ENCODE results near the gene CNTNAP3B.
"Not testable (repeated sequence)": the region's sequence is repeated elsewhere in the genome, so short reads cannot be mapped to it uniquely, and the experiment has no call there.

- TF ChIP-seq POLR2A (IDR thresholded peaks at IDR 0.05; ENCODE audit: low read length); GATA1 (IDR thresholded peaks at IDR 0.05; ENCODE audit: low read depth, low read length): not testable (repeated sequence)
Measured at GRCh38 chr9:41905488-41905887, 223.7 kb downstream of the CNTNAP3B start.

All from erythroblast (primary cell).